Spleen (tissue), 7 donors: ENCODE measurements around the gene IL21R.

Experiments
- POLR2A ChIP-seq, 3 donors: fragments of 450-650 bp; IDR thresholded peaks; one replicate each; pipeline ENCODE4 v1.5.1; 2017; ENCODE audit warnings: antibody characterized with exemption in 3 of 3, mild to moderate bottlenecking in 1 of 3
- POLR2AphosphoS5 ChIP-seq, 3 donors: sonication (generic); formaldehyde crosslinking; IDR thresholded peaks; one replicate each; pipeline ENCODE4 v1.5.1; 2017; ENCODE audit warnings: antibody characterized with exemption in 3 of 3
- TF ChIP-seq, protein P1 (sequence below), 11 experiments: fragments of 200-600 bp in 7 of 11; fragments of 450-650 bp in 4 of 11; sonication (generic) in 4 of 11; IDR thresholded peaks in 8 of 11; conservative IDR thresholded peaks in 3 of 11; 1 replicate in 7 of 11; 2 replicates in 4 of 11; pipeline versions ENCODE4 v1.4.0 to v1.8.0; 2016 to 2021; ENCODE audit warnings: antibody characterized with exemption in 11 of 11, inconsistent platforms in 4 of 11, mild to moderate bottlenecking in 1 of 11
- donor health status: DM: no; HTN: no; CAD: no; lungs with moderate emphysema.
- donor health status: DM: no; HTN: no; CAD: no.
- donor health status: DM: no; HTN: no; CAD: no.

DNA sequence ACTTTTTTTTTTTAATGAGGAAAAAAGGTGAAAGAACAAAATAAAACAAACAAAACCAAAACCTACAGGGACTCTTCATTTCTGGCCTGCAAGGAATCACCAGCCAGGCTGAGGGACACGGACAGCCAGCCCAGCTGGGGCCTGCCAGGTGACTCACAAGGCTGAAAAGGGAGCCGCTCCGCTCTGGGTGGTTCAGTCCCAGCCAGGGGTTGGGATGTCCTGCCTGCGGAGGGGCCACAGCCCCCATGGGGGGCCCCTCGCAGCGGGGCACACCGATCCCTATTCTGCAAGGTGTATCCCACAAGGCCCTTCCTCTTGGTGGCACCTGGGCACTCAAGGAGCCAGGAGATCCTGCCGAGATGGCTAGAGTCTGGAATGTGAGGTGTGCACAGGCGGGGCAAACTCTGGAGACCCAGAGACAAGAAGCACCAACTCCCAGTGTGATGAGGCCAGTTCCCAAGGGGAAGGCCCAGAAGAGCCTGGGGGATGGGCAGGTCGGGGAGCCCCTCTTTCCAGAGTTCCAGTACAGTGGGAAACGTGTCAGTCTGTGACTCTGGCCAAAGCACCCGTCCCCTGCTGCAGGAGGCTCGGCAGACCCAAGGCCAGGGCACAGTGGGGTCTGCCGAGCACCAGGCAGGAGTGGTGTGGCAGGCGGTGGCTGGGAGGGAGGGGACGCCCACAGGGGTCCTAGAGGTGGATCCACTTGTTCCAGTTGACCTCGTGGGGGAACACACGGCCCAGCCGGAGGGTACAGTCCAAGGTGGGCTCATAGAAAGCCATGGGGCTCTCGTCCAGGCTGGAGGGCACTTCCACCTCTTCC lies 58.9 kb downstream of the IL21R start:
- TF ChIP-seq, protein P1, sequence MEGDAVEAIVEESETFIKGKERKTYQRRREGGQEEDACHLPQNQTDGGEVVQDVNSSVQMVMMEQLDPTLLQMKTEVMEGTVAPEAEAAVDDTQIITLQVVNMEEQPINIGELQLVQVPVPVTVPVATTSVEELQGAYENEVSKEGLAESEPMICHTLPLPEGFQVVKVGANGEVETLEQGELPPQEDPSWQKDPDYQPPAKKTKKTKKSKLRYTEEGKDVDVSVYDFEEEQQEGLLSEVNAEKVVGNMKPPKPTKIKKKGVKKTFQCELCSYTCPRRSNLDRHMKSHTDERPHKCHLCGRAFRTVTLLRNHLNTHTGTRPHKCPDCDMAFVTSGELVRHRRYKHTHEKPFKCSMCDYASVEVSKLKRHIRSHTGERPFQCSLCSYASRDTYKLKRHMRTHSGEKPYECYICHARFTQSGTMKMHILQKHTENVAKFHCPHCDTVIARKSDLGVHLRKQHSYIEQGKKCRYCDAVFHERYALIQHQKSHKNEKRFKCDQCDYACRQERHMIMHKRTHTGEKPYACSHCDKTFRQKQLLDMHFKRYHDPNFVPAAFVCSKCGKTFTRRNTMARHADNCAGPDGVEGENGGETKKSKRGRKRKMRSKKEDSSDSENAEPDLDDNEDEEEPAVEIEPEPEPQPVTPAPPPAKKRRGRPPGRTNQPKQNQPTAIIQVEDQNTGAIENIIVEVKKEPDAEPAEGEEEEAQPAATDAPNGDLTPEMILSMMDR (IDR thresholded peaks at IDR 0.05 in 8 of 11, conservative IDR thresholded peaks at IDR 0.05 in 3 of 11) = no peak
- TF ChIP-seq POLR2A (IDR thresholded peaks at IDR 0.05) = no peak
- TF ChIP-seq POLR2AphosphoS5 (IDR thresholded peaks at IDR 0.05) = no peak
